ENCODE results near the gene CCDC170. TPM values are rescaled to one million over a fixed set of nuclear protein-coding genes. Genes with fewer than 3 reads are reported as not detected.
"Not testable (repeated sequence)": the region's sequence is repeated elsewhere in the genome, so short reads cannot be mapped to it uniquely, and the experiment has no call there.

CCDC170 gene
- total RNA-seq, 1 experiment from 2014 or later: not detected

- no peak for DNase-seq (ENCODE audit: extremely low read depth, low read depth)
These were observed 45.9 kb downstream of the CCDC170 start for GRCh38 chr6:151539506-151540268.

- DNase-seq (ENCODE audit: extremely low read depth, low read depth): no peak
These were observed 50.6 kb downstream of the CCDC170 start for GRCh38 chr6:151544453-151544852.

GRCh38 chr6:151544884-151545283, 51.1 kb downstream of the CCDC170 start:
- DNase-seq (ENCODE audit: extremely low read depth, low read depth): not testable (repeated sequence)

- DNase-seq (ENCODE audit: extremely low read depth, low read depth): no peak
These were observed 53.3 kb downstream of the CCDC170 start for GRCh38 chr6:151546941-151547659.

GRCh38 chr6:151548201-151548600, 54.4 kb downstream of the CCDC170 start:
- DNase-seq (ENCODE audit: extremely low read depth, low read depth): no peak

- no peak for DNase-seq (ENCODE audit: extremely low read depth, low read depth)
These were observed 56.0 kb downstream of the CCDC170 start for GRCh38 chr6:151549790-151550189.

GRCh38 chr6:151550618-151551017, 56.8 kb downstream of the CCDC170 start:
- DNase-seq (ENCODE audit: extremely low read depth, low read depth): no peak

- no peak for DNase-seq (ENCODE audit: extremely low read depth, low read depth)
These were observed 57.5 kb downstream of the CCDC170 start for GRCh38 chr6:151551223-151551857.

- no peak for DNase-seq (ENCODE audit: extremely low read depth, low read depth)
These were observed 59.8 kb downstream of the CCDC170 start for GRCh38 chr6:151553416-151554165.

GRCh38 chr6:151561238-151561637, 67.4 kb downstream of the CCDC170 start:
- DNase-seq (ENCODE audit: extremely low read depth, low read depth): no peak

- DNase-seq (ENCODE audit: extremely low read depth, low read depth): no peak
These were observed 70.8 kb downstream of the CCDC170 start for GRCh38 chr6:151564654-151565053.

GRCh38 chr6:151565940-151566339, 72.1 kb downstream of the CCDC170 start:
- no peak for DNase-seq (ENCODE audit: extremely low read depth, low read depth)

- no peak for DNase-seq (ENCODE audit: extremely low read depth, low read depth)
These were observed 72.7 kb downstream of the CCDC170 start for GRCh38 chr6:151566557-151566956.

GRCh38 chr6:151576633-151577032, 82.8 kb downstream of the CCDC170 start:
- DNase-seq (ENCODE audit: extremely low read depth, low read depth): no peak

- no peak for DNase-seq (ENCODE audit: extremely low read depth, low read depth)
These were observed 83.4 kb downstream of the CCDC170 start for GRCh38 chr6:151577257-151577656.

- DNase-seq (ENCODE audit: extremely low read depth, low read depth): no peak
These were observed 91.9 kb downstream of the CCDC170 start for GRCh38 chr6:151585741-151586140.

GRCh38 chr6:151589667-151590066, 95.8 kb downstream of the CCDC170 start:
- DNase-seq (ENCODE audit: extremely low read depth, low read depth): no peak

GRCh38 chr6:151590742-151591141, 96.9 kb downstream of the CCDC170 start:
- no peak for DNase-seq (ENCODE audit: extremely low read depth, low read depth)

GRCh38 chr6:151592449-151593159, 98.8 kb downstream of the CCDC170 start:
- no peak for DNase-seq (ENCODE audit: extremely low read depth, low read depth)
